Measurements from ENCODE around the gene CHMP2A.

Gene CHMP2A

DNA sequence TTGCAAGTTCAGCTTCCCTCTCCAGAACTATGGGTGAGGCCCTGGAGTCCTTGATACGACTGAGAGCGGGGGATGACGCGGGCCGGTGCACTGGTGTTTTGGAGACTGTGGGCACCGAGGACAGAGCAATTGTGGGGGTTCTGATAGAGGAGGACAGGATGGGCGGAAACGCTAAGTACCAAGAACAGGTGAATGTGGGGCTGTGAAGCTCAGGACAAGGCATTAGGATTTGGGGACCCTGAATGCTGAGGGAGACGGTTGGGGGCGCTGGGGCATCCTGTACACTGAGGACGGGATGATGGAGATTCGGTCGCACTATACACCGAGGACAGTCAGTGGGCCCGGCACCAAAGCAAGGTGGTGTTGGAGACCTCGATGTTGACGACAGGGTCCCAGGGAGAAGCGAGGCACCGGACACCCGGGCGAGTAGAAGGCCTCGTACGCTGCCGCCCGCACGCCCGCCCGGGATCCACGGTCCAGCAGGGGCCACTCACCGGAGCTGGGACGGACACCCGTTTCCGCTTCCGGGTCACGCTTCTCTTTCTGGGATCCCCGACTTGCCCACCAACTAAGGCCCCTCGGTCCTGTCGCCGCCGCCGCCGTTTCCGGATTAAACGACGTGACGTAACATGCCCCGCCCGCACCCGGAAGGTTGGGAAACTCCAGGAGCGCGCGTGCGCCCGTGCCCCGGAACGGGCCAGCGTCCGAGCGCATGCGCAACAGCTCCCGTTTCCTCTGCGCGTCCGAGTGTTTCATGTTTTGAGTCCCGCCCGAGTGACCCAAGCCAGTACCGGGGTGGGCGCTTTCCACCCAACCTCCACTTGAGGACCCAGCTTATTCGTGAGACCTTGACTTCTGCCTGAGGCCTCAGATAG, at the start of gene CHMP2A:
CHMP2A (minus strand) TSS at position 612 of the 875 bp plus-strand sequence. CDS start 893 bp downstream, outside the sequence.
- peak; percentile 98 to 100 (median 99) for DNase-seq (ENCODE audit: low read depth in 2 of 3, low spot score in 2 of 3)

DNA sequence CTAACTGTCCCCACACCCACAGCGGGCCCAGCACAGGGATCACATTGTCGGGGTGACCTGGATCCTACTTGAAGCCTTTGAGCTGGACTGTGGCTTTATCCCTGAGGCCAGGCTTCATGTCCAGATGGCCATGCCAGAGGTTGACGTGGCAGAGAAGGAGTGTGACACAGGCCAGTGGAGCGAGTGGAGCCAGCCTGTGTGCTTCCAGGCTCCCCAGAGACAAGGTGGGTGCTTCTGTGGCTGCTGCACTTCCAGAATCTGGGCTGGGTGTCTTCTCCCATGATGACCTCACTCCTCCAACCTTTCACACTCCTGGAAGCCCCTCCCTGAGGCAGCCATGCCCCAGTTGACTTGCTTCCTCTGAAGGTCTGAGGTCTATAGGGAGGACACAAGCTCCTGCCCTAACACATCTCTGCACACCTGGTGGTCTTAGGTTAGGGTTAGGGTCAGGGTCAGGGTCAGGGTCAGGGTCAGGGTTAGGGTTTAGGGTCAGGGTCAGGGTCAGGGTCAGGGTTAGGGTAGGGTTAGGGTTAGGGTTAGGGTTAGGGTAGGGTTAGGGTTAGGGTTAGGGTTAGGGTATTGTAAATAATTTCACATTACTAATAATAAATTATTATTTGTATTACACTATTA, 31.3 kb upstream of the CHMP2A start:
- no peak for DNase-seq (ENCODE audit: low read depth in 2 of 3, low spot score in 2 of 3)

DNA sequence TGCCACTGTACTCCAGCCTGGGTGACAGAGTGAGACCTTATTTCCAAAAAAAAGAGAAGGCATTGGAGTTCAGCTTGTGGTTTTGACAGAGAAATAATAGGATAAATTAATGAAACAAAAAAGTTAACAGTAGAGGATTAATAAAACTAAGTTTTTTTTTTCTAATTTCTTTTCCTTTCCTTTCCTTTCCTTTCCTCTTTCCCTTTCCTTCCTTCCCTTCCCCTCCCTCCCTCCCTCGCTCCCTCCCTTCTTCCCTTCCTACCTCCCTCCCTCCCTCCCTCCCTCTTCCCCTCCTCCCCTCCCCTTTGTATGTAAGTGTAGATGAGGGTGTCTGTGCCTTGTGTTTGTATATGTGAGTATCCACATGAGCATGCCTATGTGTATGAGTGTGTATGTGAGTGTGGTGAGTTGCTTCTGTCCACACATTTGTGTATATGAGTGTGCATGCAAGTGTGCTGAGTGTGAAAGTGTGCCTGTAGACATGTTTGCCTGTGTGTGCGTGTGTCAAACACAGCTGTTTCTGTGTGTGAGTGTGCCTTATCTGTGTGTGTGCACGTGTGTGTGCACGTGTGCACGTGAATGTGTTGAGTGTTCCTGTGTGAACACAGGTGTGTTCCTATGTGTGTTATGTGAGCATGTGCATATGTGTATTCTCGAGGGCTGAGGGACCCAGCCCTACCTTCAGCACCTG, 30.7 kb upstream of the CHMP2A start:
- DNase-seq (ENCODE audit: low read depth in 2 of 3, low spot score in 2 of 3): no peak

DNA sequence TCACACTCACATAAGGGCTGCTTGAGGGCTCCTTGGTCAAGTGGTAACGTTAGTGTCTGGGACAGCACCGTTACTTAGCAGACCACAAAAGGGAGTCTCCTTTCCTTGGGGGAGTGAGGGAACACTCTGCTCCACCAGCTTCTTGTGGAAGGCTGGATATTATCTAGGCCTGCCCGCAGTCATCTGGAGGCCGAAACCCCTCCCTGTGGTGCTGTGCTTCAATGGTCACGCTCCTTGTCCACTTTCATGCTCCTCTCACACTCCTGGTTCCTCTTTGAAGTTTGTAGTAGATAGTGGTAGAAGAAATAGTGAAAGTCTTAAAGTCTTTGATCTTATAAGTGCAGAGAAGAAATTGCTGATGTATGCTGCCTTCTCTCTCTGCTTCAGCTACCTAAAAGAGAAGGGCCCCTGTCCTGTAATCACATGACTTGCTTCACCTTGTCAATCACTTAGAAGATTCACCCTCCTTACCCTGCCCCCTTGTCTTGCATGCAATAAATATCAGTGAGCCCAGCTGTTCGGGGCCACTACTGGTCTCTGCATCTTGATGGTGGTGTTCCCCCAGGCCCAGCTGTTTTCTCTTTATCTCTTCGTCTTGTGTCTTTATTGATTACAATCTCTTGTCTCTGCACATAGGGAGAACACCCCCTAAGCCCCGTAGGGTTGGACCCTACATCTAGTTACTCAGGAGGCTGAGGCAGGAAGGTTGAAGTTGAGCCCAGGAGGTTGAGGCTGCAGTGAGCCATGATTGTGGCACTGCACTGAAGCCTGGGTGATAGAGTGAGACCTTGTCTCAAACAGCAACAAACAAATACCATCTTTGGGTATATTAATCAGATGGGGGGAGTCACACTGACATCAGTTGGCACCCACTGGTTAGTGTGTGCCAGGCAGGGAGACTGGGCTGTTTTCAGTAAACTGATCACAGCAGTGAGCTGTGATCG, 29.9 kb upstream of the CHMP2A start:
- no peak for DNase-seq (ENCODE audit: low read depth in 2 of 3, low spot score in 2 of 3)

DNA sequence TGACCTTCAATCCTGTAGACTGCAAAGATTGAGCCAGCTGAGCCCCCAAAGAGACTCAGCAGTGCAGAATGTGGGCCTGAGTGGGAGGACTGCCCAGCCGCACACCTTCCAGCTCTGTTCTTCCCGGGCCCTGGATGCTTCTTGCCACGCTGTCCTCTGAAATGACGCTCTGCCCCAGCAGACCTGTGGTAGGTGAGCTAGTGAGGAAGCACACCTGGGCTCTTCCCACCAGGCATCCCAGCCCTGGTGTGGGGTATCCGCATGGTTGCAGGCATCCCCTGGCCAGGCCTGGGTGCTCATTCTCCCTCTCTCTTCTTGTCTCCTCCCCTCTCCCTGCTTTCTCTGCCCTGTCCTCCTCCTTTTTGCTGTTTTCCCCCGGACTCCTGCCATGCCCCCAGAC, 28.1 kb upstream of the CHMP2A start:
- no peak for DNase-seq (ENCODE audit: low read depth in 2 of 3, low spot score in 2 of 3)

DNA sequence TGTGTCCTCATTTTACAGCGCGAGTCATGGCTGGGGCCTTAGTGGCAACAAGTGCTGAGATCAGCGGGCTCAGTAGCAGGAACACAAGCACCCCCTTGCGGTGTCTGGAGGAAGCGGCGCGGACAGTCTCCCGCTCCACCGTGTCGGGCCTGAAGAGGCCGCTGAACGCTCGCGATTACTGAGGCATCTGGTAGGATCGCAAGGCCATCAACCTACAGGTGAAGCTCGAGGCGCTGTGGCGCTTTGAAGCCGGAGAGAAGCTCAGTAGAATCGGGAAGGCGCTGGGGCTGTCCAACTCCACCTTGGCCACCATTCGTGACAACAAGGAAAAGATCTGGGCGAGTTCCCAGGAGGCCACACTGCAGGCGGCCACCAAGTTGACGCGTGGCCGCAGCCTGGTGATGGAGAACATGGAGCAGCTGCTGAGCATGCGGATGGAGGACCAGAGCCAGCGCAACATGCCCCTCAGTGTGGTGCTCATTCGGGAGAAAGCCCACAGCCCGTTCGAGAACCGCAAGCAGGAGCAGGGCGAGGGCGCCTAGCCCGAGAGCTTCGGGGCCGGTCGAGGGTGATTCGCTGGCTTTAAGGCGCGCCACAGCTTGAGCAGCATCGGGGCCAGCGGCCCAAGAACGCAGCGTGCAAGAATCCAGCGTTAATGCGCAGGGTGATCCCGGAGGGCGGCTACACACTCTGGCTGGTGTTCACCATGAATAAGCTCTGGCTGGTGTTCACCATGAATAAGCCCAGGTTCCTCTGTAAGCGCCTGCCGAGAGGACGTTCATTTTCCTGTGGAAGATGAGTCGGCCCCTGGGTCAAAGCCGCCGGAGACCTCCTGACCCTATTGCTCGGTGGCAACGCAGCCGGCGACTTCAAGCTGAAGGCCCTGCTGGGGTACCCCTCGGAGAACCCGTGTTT, 26.6 kb upstream of the CHMP2A start:
- DNase-seq (ENCODE audit: low read depth in 2 of 3, low spot score in 2 of 3): peak; percentile 74 to 84 (median 75)

DNA sequence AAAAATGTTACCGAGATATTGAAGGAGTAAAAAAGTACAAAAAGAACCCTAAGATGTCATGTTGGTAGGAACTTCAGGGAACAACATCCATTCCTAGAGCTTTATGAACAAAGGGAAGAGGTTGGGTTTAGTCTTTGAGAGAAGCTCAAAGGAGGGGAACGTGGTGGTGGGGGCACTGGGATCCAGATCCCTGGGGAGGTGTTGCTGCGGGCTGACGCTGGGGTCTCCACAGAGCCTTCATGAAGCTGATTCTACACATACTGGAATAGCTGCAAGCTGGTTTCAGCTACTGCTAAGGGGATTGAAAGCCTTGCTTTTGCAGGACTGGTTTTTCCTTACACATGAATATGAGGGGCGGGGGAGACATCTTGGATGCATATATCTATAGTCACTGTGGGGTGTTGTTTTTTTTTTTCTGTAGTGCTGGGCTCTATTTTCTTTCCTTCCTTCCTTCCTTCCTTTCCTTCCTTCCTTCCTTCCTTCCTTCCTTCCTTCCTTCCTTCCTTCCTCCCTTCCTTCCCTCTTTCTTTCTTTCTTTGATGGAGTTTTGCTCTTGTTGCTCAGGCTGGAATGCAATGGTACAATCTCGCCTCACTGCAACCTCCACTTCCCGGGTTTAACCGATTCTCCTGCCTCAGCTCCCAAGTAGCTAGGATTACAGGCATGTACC, 24.7 kb upstream of the CHMP2A start:
- DNase-seq (ENCODE audit: low read depth in 2 of 3, low spot score in 2 of 3): no peak

DNA sequence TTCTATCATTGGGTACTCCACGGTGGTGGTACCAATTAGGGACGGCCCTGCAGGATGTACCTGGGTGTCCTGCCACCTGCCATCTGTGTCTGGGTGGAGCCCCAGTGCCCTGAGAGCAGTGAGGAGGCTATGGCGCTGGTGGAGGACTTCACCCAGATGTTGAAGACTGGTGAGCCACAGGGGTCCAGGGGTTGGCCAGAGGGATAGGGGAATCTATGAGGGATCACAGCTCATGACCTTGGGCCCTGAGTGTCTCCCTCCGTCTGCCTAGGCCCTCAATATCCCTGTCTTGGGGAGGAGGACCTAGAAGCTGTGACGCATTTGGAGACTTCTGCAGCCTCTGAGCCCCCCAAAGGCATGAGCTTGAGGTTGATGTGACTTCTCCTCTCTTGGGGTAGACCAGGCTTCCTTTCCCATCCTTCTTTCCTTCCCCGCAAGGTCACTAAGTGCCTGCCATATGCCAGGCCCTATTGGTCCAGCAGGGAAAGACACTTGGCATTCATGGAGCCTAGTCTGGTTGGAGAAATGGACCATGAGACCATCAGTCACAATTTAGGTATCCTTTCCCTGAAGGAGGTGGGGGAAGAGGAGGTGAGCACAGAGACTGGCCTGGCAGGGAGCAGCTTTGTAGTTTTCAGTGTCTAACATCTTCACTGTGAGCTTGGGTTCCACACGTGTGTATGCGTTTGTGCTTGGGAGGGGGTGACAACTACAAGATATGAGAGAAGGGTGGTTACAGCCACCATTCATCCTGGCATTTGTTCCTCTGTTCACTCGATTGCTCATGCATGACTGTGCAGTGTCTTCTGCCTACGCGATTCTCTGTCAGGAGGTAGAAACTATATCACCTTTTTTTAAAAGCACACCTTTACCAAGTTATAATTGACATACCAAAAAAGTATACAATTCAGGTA, 23.4 kb upstream of the CHMP2A start:
- DNase-seq (ENCODE audit: low read depth in 2 of 3, low spot score in 2 of 3): no peak

DNA sequence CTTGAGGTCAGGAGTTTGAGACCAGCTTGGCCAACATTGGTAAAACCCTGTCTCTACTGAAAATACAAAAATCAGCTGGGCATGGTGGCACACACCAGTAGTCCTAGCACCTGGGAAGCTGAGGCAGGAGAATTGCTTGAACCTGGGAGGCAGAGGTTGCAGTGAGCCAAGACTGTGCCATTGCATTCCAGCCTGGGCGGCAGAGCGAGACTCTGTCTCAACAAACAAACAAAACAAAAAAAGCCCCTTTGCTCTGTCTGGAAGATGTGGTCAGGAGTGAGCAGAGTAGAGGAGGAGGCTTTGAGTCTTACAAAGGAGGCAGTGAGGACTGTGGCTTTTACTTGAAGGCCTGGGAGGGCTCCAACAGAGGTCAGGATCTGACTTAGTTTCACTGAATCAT, 22.7 kb upstream of the CHMP2A start:
- DNase-seq (ENCODE audit: low read depth in 2 of 3, low spot score in 2 of 3): peak in 1 of 3 experiments; percentile 0

DNA sequence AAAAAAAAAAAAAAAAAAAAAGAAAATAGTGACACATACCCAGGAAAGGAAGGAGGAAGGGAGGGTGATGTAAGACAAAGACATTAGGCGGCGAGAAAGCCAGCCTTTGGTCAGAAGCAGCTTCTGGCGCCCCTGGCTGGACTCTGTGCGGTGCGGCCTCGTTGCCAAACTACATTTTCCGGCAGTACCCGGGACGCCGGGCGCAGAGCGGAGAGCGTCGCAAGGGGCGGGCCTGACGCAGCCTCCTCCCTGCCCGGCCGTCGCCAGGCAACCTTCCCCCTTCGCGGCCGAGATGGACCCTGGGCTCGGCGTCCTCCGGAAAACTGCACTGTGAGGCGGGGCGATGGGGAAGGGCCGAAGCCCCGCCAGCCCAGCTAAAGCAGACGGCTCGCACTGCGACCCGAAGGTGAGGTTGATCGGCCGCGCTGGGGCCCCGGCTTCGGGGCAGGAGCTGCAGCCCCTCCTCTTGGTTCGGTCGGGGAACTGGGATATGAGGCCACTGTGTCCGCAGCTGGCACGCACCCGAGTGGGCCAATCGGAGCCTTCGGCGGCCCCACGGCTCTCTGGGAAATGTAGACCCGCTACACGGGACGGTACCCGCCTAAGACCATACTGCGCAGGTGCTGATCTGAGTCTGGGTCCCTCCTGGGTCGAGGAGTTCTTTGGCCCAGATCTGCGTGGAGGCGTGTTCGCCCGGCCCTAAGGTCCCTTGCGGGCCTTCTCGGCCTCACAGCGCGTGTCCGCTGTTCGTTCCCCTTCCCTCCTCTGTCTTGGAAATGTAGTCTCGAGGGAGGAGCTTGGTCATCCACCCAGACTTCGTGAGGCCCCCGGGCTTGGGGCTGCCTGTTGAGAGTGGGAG, 20.5 kb upstream of the CHMP2A start:
- DNase-seq (ENCODE audit: low read depth in 2 of 3, low spot score in 2 of 3): peak; percentile 63 to 76 (median 70)

DNA sequence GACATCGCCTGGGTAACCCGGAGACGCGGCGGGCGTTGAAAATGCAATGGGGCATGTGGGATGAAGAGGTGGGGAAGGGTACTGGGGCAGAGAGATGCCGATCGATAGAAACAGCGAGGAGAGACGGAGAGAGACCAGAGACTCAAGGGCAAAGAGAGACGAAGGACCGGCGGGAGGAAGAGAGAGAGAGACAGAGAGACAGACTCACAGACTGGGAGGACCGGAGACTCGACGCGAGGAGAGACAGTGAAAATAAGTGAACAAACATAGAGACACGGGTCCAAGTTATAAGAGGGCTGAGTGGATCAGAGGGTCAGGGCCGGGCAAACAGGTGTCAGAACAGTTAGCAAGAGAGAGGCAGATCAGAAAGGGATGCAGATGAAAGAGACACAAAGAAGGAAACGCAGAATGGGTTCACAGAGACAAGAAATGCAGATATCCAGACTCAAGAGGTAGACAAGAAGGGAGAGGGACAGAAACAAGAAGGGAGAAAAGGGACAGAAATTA, 18.8 kb upstream of the CHMP2A start:
- no peak for DNase-seq (ENCODE audit: low read depth in 2 of 3, low spot score in 2 of 3)

DNA sequence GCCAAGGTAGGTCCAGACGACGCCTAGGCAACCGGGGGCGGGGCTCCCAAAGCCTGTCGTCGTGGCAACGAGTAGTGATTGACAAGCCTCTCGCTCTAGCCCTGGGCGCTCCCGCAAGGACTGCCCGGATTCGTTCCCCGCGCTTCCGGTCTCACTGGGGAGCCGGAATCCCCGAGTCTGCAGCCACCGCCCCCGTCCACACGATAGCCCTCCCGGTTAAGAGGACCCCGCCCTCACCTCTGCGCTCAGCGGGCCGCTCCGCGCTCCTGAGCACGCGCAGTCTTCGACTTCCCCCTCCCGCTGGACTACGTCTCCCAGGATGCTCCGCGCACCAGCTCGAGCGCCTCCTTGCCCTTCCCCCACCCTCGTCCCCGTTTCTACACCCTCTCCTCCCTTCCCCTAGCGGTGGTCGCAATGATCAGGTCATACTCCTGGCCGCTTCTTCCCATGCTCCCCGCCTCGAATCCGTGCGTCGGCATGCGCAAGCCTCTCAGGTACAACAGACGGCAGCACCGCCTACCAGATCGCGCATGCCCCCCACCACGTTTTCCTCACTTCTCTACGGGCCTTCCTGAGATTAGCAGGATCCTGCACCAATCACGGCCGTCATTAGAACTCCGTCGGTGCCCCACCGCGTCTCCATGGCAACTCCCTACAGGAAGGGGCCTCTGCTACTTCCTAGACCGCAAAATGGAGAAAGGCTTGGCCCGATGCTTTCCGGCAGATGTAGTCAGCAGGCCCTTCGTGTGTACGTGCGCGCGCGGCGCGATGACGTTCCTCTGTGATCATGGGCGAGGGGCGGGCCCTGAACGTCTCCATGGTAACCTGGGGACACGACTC, 18.1 kb upstream of the CHMP2A start, which contains the start of gene MZF1:
MZF1 (minus strand) TSS at position 518 of the 840 bp plus-strand sequence. CDS start 1,946 bp downstream, outside the sequence.
- DNase-seq (ENCODE audit: low read depth in 2 of 3, low spot score in 2 of 3): peak; percentile 94 to 97 (median 96)

DNA sequence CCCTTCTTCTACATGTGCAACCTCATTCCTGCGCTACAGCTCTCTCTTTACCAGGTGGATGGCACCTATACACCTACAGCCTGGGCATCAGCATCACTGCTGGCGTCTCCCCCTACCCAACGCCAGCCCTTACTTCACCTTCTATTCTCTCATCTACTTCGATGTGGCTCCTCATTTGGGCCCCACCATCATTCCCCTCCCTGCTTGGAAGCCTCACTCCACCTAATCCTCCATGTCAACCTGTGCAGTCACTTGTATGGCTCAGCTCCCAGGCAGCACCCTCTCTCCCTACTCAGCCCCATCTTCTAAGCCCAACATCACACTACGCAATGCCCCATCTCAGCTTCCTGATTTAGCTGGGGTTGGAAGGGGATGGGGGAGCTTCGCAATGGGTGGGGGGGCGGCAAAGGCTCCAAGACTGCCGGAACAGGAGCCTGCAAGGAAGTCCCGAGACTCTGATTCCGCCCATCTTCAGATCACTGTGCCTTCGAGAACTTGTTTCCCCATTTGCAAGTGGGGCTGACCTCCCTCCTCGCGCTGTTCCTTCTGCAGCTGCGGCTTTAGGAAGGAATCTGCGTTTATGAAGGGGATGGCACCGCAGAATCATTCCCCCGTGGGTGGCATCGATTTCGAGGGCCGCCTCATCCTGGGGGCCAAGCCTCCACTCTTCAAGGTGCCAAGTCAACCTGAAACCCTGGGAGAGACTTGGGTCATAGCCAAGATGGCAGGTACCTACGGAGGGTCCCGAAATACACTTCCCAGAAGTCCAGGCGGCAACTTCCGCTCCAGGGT, 17.3 kb upstream of the CHMP2A start:
- no peak for DNase-seq (ENCODE audit: low read depth in 2 of 3, low spot score in 2 of 3)

DNA sequence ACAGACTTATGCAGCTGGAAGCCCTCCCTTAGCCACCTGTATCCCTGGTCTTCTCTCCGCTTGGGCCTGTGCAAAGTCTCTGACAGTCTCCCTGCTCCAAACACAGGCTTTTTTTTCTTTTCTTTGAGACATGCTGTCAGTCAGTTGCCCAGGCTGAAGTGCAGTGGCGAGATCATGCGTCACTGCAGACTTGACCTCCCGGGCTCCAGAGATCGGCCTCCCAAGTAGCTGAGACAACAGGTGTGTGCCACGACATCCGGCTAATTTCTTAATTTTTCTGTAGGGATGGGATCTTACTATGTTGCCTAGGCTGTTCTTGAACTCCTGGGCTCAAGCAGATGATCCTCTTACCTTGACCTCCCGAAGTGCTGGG, 16.7 kb upstream of the CHMP2A start:
- DNase-seq (ENCODE audit: low read depth in 2 of 3, low spot score in 2 of 3): no peak
